Neural cell (in vitro differentiated cells): Measurements from ENCODE around the gene ST6GALNAC5. TPM values are rescaled to one million over a fixed set of nuclear protein-coding genes. Genes with fewer than 3 reads are reported as not detected.

Experiments used
- H2AFZ ChIP-seq: fragments of 200-600, 300-800 bp; sonication (generic), shearing (Covaris generic); 2 replicates; pipeline ENCODE4 v1.6.0; 2014; ENCODE audit warnings: low read depth, mild to moderate bottlenecking, antibody characterized with exemption, low read length, moderate library complexity
- H3F3A ChIP-seq: fragments of 200-600 bp; shearing (Covaris generic); 2 replicates; pipeline ENCODE4 v1.6.1; 2016; ENCODE audit warnings: mild to moderate bottlenecking, moderate library complexity, mixed read lengths, antibody characterized with exemption, low read length; ENCODE audit not compliant: insufficient read depth, poor library complexity, severe bottlenecking
- H3K27ac ChIP-seq: fragments of 200-600, 300-800 bp; sonication (generic), shearing (Covaris generic); 2 replicates; pipeline ENCODE4 v1.5.1; 2014; ENCODE audit warnings: mild to moderate bottlenecking, low read length, moderate library complexity
- H3K27me3 ChIP-seq: fragments of 300-800, 200-600 bp; sonication (generic), shearing (Covaris generic); 2 replicates; pipeline ENCODE4 v1.6.0; 2014; ENCODE audit warnings: mild to moderate bottlenecking, low read depth, low read length, moderate library complexity; ENCODE audit not compliant: insufficient read depth
- H3K36me3 ChIP-seq: fragments of 300-800, 200-600 bp; sonication (generic), shearing (Covaris generic); 2 replicates; pipeline ENCODE4 v1.5.1; 2014; ENCODE audit warnings: mild to moderate bottlenecking, antibody characterized with exemption, low read length, moderate library complexity; ENCODE audit not compliant: insufficient read depth
- H3K4me2 ChIP-seq: fragments of 300-800, 200-600 bp; sonication (generic), shearing (Covaris generic); 2 replicates; pipeline ENCODE4 v1.6.0; 2014; ENCODE audit warnings: mild to moderate bottlenecking, low read length
- H3K4me3 ChIP-seq: fragments of 300-800, 200-600 bp; sonication (generic), shearing (Covaris generic); 2 replicates; pipeline ENCODE4 v1.5.1; 2014; ENCODE audit warnings: mild to moderate bottlenecking, low read length, moderate library complexity
- H3K79me2 ChIP-seq: fragments of 200-600 bp; shearing (Covaris generic); replicated peaks from 2 replicates; pipeline ENCODE4 v1.6.0; 2014; ENCODE audit warnings: mild to moderate bottlenecking, low read length, moderate library complexity; ENCODE audit not compliant: insufficient read depth
- H3K9ac ChIP-seq: fragments of 300-800, 200-600 bp; sonication (generic), shearing (Covaris generic); 2 replicates; pipeline ENCODE4 v1.6.1; 2016; ENCODE audit warnings: mild to moderate bottlenecking, low read length, mixed read lengths
- H3K9me2 ChIP-seq: fragments of 200-600 bp; shearing (Covaris generic); 2 replicates; pipeline ENCODE4 v1.6.1; 2016; ENCODE audit warnings: mild to moderate bottlenecking, low read length, mixed read lengths; ENCODE audit not compliant: insufficient read depth
- H3K9me3 ChIP-seq: fragments of 200-600, 300-800 bp; sonication (generic), shearing (Covaris generic); 2 replicates; pipeline ENCODE4 v1.6.1; 2016; ENCODE audit warnings: mild to moderate bottlenecking, mixed run types, low read length, moderate library complexity, mixed read lengths
- H4K20me1 ChIP-seq: fragments of 200-600 bp; shearing (Covaris generic); 2 replicates; pipeline ENCODE4 v1.6.1; 2016; ENCODE audit warnings: mild to moderate bottlenecking, mixed run types; ENCODE audit not compliant: insufficient read depth
- CTCF ChIP-seq: fragments of 450-650 bp; IDR thresholded peaks from 2 replicates; pipeline ENCODE4 v1.5.1; 2014; ENCODE audit warnings: antibody characterized with exemption, mild to moderate bottlenecking, moderate library complexity; ENCODE audit not compliant: poor library complexity, severe bottlenecking
- EP300 ChIP-seq: fragments of 450-650 bp; conservative IDR thresholded peaks from 2 replicates; pipeline ENCODE4 v1.6.1; 2014; ENCODE audit warnings: antibody characterized with exemption, mild to moderate bottlenecking, moderate library complexity; ENCODE audit not compliant: poor library complexity, severe bottlenecking
- EZH2 ChIP-seq: fragments of 200-600, 300-800 bp; shearing (Covaris generic), sonication (generic); IDR thresholded peaks from 2 replicates; pipeline ENCODE4 v1.6.1; 2014; ENCODE audit warnings: antibody characterized with exemption, low read length, borderline replicate concordance, mild to moderate bottlenecking; ENCODE audit not compliant: insufficient read depth, poor library complexity, severe bottlenecking
- MXI1 ChIP-seq: fragments of 450-650 bp; conservative IDR thresholded peaks from 2 replicates; pipeline ENCODE4 v1.6.1; 2014; ENCODE audit warnings: antibody characterized with exemption, mild to moderate bottlenecking; ENCODE audit not compliant: poor library complexity, severe bottlenecking
- POLR2AphosphoS5 ChIP-seq: IDR thresholded peaks from 2 replicates; pipeline ENCODE4 v1.6.1; 2012
- RAD21 ChIP-seq: fragments of 450-650 bp; conservative IDR thresholded peaks from 2 replicates; pipeline ENCODE4 v1.6.1; 2014; ENCODE audit warnings: antibody characterized with exemption, mild to moderate bottlenecking, moderate library complexity
- REST ChIP-seq: IDR thresholded peaks from 2 replicates; pipeline ENCODE4 v1.6.1; 2012; ENCODE audit warnings: borderline replicate concordance
- SMC3 ChIP-seq: fragments of 450-650 bp; conservative IDR thresholded peaks from 2 replicates; pipeline ENCODE4 v1.6.1; 2014; ENCODE audit warnings: antibody characterized with exemption, mild to moderate bottlenecking, moderate library complexity; ENCODE audit not compliant: poor library complexity
- TAF1 ChIP-seq: IDR thresholded peaks from 2 replicates; pipeline ENCODE4 v1.6.1; 2012; ENCODE audit warnings: low read depth
- polyA plus RNA-seq: library from polyadenylated mRNA; depleted of rRNA; stranded (reverse); fragments of >200 nt; gene quantifications from 2 replicates; pipeline ENCODE4 v1.2.3, GENCODE V29; 2014

Gene ST6GALNAC5
- polyA plus RNA-seq, 1 donor from 2014 or later: 57.3 TPM

- Histone ChIP-seq H3K27me3 (no peaks in the 10 kb centered on the region), H3K4me2 (no peak overlapping the region), H3K9me3 (no peaks in the 10 kb centered on the region), H2AFZ (no peak overlapping the region), H3K27ac (no peak overlapping the region), H3K4me3 (no peak overlapping the region), H3F3A (no peaks in the 10 kb centered on the region), H3K9me2 (no peaks in the 10 kb centered on the region), H3K9ac (no peak overlapping the region), H3K79me2 (no peaks in the 10 kb centered on the region), H3K36me3 (no peaks in the 10 kb centered on the region), H4K20me1 (no peaks in the 10 kb centered on the region)
- no peak for TF ChIP-seq SMC3
- TF ChIP-seq MXI1: no peak
Measured at GRCh38 chr1:76942549-76942948, 75.3 kb downstream of the ST6GALNAC5 start.

- no peak overlapping the region for H3K4me3 ChIP-seq
- no peaks in the 10 kb centered on the region for H3K27me3 ChIP-seq
- no peaks in the 10 kb centered on the region for H3F3A ChIP-seq
- H3K36me3 ChIP-seq: no peaks in the 10 kb centered on the region
- TF ChIP-seq REST (no peak), EP300 (no peak), POLR2AphosphoS5 (no peak), RAD21 (no peak), SMC3 (no peak), EZH2 (no peak), CTCF (no peak), TAF1 (no peak), MXI1 (no peak)
- H3K79me2 ChIP-seq: no peaks in the 10 kb centered on the region
- H3K9me3 ChIP-seq: no peaks in the 10 kb centered on the region
- no peak overlapping the region for H2AFZ ChIP-seq
- no peak overlapping the region for H3K4me2 ChIP-seq
- no peak overlapping the region for H3K27ac ChIP-seq
- H3K9ac ChIP-seq: no peak overlapping the region
- H3K9me2 ChIP-seq: no peaks in the 10 kb centered on the region
- no peaks in the 10 kb centered on the region for H4K20me1 ChIP-seq
Measured at GRCh38 chr1:76944942-76945341, 77.7 kb downstream of the ST6GALNAC5 start.

- Histone ChIP-seq H3K27ac (no peak overlapping the region), H2AFZ (no peak overlapping the region), H4K20me1 (no peaks in the 10 kb centered on the region), H3K4me2 (no peak overlapping the region), H3K9me3 (no peaks in the 10 kb centered on the region), H3K9ac (no peak overlapping the region), H3K36me3 (no peaks in the 10 kb centered on the region), H3K9me2 (no peaks in the 10 kb centered on the region), H3K27me3 (no peaks in the 10 kb centered on the region), H3F3A (no peaks in the 10 kb centered on the region), H3K79me2 (no peaks in the 10 kb centered on the region), H3K4me3 (no peak overlapping the region)
- TF ChIP-seq TAF1: no peak
Measured at GRCh38 chr1:76948846-76949245, 81.6 kb downstream of the ST6GALNAC5 start.
